ENCODE measurements around the gene CDC14A.
A peak's percentile ranks its signal among the peaks of the same experiment; 100 is the strongest.
"Not testable (repeated sequence)": the region's sequence is repeated elsewhere in the genome, so short reads cannot be mapped to it uniquely, and the experiment has no call there.

Gene CDC14A

DNA sequence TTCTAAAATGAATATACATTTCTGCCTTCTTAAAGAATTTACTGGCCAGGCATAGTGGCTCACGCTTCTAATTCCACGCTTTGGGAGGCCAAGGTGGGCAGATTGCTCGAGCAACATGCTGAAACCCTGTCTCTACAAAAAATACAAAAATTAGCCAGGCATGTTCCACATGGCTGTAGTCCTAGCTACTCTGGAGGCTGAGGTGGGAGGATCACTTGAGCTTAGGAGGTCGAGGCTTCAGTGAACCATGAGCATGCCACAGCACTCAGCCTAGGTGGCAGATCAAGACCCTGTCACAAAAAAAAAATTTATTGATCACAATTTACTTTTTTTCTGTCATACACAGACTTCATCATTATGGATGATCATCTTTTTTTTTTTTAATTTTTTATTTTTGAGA, 11.5 kb downstream of the CDC14A start:
- no peak for DNase-seq

DNA sequence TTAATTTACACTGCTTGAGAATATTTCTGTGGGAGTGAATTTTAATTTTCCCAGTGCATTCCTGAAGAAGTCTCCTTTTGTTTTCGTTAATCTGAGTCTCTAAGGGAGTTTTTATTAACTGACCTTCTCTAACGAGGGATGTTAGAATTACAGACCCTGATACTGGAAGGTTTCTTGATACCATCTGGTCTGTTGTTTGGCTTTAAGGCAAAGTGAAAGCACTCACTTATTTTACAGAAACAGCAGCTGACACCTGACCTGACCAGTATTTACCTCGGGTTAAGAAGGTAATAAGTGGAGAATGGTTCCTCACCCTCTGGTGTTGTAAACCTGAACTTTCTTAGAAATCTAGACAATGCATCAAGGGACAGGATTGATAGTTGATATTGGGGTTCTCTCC, 12.4 kb downstream of the CDC14A start:
- DNase-seq: no peak

DNA sequence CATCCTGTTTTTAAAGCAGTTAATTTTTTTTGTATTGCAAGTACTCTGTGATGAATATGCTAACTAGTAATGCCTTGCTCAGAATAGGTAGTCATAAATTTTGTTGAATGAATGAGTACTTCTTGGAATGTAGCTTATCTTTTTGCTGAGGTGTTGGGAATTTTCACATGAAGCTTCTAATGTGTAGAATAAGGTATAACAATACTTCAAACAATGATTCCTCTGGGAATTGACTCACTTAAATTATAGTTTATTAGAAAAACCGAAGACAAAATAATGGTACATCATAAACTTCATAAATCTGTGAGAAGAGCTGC, 13.9 kb downstream of the CDC14A start:
- DNase-seq: no peak

DNA sequence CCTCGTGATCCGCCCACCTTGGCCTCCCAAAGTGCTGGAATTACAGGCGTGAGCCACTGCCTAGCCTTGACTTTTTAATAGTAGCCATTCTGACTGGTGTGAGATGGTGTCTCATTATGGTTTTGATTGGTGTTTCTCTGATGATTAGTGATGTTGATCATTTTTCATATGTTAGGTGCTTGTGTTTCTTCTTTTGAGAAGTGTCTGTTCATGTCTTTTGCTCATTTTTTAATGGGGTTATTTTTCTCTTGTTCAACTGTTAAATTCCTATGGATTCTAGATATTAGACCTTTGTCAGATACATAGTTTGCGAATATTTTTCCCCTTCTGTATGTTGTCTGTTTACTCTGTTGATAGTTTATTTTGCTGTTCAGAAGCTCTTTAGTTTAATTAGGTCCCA, 17.0 kb downstream of the CDC14A start:
- DNase-seq: not testable (repeated sequence)

DNA sequence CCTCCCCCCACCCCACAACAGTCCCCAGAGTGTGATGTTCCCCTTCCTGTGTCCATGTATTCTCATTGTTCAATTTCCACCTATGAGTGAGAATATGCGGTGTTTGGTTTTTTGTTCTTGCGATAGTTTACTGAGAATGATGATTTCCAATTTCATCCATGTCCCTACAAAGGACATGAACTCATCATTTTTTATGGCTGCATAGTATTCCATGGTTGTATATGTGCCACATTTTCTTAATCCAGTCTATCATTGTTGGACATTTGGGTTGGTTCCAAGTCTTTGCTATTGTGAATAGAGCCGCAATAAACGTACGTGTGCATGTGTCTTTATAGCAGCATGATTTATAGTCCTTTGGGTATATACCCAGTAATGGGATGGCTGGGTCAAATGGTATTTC, 21.6 kb downstream of the CDC14A start:
- DNase-seq: not testable (repeated sequence)

DNA sequence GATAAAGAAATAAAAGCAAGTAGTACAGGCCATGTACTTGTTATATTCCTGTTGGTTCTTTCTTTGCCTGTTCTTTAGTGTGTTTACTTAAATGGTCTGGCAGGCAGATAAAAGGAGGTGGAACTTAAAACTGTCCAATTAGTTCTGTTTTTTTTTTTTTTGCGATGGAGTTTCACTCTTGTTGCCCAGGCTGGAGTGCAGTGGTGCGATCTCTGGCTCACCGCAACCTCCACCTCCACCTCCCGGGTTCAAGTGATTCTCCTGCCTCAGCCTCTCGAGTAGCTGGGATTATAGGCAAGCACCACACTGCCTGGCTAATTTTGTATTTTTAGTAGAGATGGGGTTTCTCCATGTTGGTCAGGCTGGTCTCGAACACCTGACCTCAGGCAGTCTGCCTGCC, 24.6 kb downstream of the CDC14A start:
- DNase-seq: not testable (repeated sequence)

DNA sequence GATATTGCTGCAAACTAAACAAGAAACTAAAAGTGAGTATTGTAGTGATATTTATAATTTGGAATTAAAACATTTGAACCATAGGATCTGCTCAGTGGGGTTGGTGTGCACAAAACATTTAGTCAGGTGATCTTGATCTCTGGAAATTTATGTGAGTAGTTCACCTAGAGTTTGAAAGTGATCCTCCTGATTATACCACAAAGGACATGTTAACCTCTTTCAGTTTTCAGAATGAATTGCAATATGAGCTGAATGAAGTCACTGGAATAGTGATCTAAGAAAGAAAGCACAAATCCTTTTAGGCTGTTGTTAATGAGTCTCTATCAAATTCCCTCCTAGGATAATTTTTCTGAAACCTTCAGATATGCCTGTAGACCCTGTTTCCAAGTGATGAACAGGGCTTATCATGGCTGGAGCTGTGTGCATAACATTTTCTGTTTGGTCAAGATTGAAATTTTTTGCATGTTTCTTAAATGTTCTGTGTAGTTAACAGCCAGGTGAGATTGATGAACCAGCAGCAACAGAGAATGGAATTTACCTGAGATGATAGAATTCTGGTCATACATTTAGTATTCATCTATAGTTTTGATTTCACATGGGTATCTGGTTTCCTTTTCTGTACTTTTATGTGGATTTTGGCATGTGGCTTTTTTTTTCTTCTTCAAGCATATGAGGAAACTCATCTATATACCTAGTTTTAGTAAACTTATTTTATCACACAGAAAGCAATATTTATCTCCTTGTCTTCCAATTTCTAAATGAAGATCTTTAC, 25.5 kb downstream of the CDC14A start:
- DNase-seq: no peak

DNA sequence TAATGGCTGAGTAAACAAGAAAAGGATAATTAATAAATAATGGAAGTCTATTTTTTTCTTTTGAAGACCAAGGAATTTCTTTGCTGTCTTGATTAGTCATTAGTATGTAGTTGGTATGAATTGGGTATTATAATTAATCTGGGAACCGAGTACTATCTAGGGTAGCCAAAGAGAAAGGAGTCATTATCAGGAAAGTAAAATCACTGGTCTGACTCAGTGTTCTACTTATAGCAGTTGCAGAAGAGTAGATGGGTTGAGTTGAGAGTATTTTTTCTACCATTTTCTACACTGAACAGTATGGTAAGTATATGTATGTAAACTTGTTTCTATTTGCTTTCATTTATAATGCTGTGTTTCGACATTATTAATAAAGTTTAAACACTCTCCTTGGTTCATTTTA, 26.6 kb downstream of the CDC14A start:
- DNase-seq: no peak

DNA sequence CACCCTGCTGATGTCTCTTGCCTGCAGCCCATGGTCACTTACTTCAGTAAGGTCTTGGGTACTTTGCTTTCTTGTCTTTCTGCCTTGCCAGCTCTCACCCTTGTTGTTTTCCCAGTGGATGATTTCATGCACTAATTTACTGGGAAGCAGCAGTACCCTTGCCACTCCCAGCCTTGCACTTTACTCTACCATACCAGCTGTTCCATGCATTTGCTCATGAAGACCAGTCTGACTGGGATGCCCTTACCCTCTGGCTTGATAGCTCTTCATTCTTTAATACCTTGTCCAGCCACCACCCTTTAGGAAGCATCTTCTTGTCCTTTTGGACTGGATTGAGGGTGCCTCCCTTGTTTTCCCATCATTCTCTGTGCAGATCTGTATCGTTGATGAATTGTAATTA, 28.3 kb downstream of the CDC14A start:
- DNase-seq: no peak

DNA sequence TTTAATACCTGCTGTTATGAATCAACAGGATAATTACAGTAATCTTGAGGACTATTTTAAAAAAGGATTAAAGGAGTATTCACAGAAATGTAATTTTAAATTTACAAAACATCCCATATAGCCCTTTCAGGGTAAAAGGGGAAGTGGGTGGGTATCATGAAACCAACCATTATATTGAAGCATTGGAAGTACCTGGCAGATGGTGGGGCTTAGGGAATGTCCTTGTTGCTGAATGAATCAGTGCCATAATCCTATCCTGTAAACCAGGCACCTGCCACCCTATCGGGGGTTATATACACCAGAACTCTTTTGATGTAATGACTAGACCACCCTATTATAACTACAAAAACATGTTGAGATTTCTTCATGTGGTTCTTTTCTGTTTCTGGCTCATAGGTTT, 30.4 kb downstream of the CDC14A start:
- DNase-seq: no peak

DNA sequence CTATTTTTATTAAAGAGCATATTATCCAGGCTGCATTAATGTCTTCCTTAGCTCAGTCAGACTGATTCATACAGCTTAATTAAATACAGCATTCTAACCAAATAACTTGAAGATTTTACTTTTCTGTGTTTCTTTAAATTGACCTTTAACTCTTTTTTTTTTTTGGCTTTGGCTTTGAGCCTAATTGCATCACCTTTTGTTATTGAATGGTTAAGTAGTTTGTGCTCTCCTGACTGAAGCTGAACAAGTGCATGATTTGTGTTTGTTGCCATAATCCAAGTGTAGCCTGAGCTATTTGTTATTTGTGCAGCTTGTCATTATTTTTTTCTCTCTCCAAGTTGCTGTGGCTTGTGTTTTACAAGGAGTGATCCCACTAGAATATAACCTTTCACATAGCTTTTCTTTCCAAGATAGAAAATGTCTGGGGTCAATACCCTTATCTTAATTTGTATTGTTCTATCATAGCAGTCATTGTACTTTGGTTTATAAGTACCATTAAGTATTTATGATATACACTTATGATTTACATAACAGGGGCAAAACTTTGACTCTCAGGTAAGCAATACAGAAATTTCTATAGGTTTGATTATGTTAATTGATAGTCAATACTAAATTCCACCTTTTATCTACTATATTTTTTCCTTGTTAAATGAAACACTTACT, 31.6 kb downstream of the CDC14A start:
- DNase-seq: no peak

DNA sequence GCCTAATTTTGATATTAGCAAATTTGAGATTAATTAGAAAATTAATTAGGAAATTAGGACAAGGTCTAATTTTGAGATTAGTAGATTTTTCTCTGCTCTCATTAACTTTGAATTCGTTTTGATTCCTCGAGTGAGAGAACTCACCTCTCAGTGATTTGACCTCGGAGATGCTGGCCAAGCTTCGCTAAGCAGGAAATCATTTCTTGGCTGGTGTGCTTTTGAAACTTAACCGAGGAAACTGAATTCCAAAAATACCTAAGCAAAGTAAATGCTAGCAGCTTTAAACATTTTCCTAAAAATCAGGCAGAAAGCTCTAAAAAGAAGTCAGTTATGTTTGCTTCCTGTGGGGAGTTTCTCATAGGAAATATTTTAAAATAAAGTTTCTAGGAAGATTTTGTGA, 34.9 kb downstream of the CDC14A start:
- no peak for DNase-seq

DNA sequence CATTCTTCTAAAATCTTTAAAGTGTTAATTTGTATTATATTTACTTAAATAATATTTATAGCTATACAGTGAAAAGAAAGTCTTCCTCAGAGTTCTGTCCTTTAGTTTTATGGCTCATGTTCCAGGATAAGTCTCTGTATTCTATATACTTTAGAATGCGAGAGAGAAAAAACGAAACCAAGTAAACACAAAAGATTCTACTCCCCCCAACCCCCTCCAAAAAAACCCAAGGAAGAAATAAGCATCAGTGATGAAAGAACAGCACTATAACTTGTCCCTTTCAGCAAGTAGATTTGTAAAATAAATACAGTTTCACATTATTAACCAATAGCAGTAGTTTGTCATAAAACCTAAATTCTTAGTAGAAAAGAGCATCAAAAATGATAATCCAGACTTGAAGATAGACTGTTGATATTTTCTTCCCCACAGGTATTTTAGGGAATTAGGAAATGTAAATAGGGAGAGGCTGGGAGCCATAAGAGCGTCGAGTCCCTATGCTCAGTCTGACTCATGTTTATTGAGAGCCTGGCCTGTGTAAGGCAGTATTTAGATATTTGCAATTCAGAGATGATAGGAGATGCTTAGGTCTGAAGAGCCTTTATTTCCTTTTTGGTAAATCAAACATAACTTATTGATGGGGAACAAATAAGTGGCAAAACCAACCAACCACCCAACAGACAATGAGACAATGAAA, 35.5 kb downstream of the CDC14A start:
- DNase-seq: no peak

DNA sequence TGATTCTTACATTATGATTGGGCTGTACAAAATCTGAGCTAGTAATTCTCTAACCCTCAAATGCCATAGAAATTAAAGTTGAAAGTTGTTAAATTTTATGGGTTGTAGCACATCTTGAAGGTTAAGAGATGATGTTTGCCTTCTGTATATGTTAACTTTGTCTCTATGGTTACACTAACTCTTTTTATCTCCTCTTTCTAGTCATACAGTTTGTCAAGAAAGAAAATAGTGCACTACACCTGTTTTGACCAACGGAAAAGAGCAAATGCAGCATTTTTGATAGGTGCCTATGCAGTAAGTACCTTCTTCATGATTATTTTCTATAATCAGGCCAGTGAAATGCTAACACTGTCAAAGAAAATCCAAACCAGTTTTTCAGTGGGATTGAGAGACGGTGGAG, 38.2 kb downstream of the CDC14A start:
- DNase-seq: peak; percentile 44

DNA sequence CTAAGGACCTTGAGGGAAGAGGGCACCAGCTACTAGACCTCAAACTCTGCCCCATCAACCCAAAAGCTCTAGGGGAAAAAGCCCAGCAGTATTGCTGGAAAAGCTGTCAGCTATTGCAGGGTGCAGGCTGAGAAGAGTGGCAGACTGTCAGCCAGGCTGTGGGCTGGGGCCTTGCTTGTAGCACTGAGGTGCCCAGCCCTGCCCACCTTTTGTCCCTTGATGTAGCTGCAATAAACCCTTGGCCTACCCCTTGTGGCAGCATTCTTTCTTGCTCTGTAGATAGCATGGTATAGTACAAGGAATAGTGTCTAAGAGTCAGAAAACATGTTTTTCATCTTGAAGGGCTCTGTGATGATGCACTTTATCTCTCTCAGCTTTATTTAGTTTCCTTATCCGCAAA, 39.4 kb downstream of the CDC14A start:
- no peak for DNase-seq

DNA sequence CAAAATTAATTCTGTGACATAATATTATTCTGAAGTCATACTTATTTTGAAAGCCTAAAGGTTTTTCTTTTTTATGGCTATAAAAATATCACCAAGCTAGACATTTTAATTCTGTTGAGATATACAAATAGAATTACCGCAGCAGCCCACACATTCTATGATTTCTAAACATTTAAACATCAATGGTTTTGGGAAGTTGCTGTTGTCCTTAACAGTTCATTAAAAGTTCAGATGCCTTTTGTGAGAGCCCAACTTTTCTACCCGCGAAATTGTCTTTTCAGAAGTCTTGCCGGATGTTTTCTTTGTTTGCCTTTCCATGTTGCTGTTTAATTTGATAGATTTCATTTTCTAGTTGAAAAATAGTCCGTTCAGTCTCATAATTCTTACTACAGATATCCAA, 40.5 kb downstream of the CDC14A start:
- no peak for DNase-seq

DNA sequence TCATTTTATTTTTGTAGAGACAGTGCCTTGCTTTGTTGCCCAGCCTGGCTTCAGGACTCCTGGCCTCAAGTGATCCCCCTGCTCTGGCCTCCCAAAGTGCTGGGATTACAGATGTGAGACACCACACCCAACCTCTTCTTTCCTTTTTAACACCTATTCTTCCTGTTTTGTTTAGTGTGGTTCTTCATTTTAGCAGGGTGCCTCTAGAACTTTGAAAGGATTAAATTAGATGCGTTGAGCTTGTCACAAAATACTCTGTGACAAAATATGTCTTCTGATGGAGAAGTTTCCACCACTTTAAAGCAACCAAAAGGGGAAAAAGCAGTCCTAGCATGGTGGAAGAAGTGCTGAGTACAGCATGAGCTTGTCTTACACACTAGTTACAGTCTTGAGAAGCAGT, 42.0 kb downstream of the CDC14A start:
- DNase-seq: no peak

DNA sequence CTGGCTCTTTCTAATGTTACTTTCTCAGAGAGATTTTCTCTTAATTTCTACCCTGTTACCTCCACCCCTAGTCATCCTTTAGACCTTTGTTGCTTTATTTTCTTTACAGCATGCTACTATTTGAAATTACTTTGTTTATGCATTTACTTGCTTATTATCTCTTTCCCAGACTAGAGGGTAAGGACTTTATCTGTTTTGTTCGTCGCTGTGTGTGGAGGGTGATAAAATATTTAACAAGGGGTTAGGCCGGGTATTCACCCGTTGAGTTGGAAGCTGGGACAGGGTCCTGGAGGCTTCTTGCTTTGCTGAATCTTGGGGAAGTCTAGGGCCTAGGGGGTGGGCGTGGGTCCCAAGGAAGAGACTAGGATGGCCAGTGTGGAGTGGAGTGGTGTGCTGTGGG, 43.6 kb downstream of the CDC14A start:
- DNase-seq: no peak

DNA sequence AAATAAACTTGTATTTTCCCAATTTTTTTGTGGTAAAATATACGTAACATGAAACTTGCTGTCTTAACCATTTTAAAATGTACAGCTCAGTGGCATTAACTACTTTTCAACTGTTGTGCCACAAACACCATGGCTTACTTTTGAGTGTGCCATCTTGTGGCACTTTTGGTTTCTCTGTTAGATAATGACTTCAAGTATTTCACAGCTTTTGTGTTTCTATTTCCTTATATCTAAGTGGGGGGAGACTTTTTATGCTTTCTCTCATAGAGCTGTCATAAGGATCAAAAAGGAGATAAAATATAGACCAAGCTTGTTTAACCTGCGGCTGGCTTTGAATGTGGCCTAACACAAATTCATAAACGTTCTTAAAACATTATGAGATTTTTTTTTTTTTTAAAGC, 44.3 kb downstream of the CDC14A start:
- peak; percentile 38 for DNase-seq

DNA sequence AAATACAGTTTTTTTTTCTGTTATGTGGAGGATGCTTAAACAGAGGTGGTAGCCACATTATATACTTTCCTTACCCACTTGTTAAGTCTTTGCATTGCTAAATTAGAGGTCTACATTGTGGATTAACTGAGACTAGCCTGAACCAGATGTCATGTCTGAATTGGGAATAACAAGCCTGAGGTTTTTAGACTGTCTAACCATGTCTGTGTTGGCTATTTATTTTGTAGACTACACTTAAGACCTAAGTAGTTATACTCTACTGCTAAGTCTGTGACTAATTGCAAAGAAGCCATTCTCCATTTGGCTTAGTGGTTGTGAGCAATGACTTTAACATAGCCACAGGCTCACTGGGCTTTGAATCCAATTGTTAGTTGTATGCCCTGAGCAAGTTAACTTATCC, 45.4 kb downstream of the CDC14A start:
- DNase-seq: no peak

DNA sequence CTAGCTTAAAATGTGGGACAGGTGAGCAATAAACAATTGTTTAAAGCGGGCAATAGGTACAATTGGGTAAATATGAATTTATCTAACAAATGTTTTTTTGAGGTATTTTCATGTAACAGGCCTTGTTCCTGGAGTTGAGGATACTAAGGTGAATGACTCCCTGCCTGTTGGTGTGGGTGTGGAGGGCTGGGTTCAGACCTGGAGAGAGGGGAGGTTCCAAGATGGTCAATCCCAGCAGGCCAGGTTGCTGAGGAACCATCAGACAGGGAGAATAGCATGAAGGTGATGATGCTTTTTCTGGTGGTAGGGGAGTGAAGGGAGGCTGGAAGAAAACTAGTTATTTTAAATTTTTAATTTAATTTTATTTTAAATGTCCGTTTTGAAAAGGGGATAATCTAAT, 46.3 kb downstream of the CDC14A start:
- no peak for DNase-seq

DNA sequence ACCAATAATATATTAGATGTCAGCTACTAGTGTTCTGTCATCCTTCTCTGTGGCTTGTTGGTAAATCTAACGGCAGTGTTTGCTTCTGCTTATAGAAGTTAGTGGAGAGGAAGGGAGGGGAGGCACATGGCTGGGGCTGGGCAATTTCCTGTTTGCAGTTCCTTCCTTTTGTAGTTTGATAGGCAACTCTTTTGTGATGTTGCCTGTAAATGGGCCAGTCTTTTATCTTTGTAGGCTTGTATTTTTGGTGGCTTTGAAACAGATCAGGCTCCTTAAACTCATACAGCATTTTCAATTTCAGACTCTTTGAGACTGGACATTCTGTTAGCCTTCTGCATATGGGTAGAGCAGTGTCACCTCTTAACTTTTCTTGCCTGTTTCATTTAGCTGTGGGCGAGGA, 48.1 kb downstream of the CDC14A start:
- peak; percentile 85 for DNase-seq

DNA sequence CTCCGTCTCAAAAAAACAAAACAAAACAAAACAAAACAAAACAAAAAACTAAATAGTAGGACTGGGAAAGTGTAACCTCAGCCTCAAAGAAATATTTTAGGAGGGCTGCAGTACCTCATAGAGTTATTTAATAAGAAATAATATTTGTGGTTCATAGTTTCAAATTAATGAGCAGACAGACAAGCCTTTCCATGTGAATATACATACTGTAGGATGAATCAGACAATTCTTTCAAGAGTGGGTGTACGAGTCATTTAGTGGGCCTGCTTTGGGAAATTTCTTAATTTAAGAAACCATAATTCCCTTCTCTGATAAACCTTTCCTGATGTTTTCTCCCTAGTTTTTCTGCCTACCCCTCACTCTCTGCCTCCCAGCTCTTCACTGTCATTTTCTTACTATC, 52.5 kb downstream of the CDC14A start:
- DNase-seq: no peak

DNA sequence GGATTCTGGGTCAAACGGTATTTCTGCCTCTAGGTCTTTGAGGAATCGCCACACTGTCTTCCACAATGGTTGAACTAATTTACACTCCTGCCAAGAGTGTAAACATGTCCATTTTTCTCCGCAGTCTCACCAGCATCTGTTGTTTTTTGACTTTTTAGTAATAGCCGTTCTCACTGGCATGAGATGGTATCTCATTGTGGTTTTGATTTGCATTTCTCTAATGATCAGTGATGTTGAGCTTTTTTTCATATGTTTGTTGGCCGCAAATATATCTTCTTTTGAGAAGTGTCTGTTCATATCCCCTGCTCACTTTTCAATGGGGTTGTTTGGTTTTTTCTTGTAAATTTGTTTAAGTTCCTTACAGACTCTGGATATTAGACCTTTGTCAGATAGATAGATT, 53.6 kb downstream of the CDC14A start:
- not testable (repeated sequence) for DNase-seq
